Measurements from ENCODE around the gene PLEKHM1.

PLEKHM1 gene

GRCh38 chr17:45423304-45423974, 67.1 kb downstream of the PLEKHM1 start:
- Histone ChIP-seq H4K91ac (ENCODE audit: low read length) (no peak overlapping the region), H3K4me3 (ENCODE audit: insufficient read depth in 1 of 2, low read depth in 1 of 2, low read length in 2 of 2) (no peak overlapping the region)

DNA sequence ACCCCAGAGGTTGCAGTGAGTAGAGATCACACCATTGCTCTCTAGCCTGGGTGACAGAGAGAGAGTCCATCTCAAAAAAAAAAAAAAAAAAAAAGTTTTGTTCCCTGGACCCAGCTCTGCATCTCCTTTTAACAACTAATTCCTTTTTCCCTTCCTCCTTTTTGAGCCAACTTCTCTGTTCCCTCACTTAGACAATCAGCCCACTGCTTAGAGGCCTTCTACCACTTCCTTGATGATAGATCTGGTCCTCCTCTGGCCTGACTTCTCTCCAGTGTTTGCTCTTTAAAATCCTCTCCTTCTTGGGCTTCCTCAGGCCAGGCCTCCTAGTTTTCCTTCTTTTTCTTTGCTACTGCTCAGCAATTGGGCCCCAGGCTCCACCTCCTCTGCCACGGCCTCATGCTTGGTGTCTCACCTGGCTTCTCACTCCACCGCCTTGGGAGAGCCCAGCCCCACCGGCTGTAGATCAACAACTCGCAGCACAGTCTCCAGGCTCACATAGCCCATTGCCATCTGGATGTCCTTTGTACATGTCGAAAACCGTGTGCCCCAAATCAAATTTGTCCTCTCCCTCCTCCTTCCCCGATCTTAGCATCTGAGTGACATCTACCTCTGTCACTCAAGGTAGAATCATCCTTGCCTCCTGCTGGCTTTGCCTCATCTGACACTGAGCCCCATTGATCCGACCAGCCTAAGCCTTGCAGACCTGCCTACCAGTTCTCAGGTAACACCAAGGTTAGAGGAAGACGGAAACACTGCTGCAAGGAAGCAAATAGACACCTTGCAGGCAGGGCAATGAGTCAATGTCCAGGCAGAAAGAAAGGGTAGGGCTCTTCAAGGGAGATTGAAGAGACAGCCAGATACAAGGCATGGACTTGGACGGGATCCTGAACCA, 75.3 kb downstream of the PLEKHM1 start:
- H2AK5ac ChIP-seq (ENCODE audit: low read length, severe bottlenecking) = no peak overlapping the region
- H3K4ac ChIP-seq (ENCODE audit: low read depth in 1 of 2, low read length in 2 of 2) = no peak overlapping the region
- peaks cover 4% of the 10 kb centered on the region for H3K4me1 ChIP-seq (ENCODE audit: control insufficient read depth, insufficient read depth, low read depth, low read length)
- no peak overlapping the region for H2BK12ac ChIP-seq (ENCODE audit: low read length in 2 of 2)
- 79% methylated on average over 10 of the region's 10 CpGs for WGBS
- no peak overlapping the region for H3K23ac ChIP-seq (ENCODE audit: low read length in 2 of 2)
- H3K4me2 ChIP-seq (ENCODE audit: low read length, poor library complexity, severe bottlenecking) = no peak overlapping the region
- H4K8ac ChIP-seq (ENCODE audit: low read length) = no peak overlapping the region
- H3K9me3 ChIP-seq (ENCODE audit: control insufficient read depth, low read length) = no peaks in the 10 kb centered on the region
- no peak overlapping the region for H2BK15ac ChIP-seq (ENCODE audit: low read depth, poor library complexity, severe bottlenecking)
- H4K91ac ChIP-seq (ENCODE audit: low read length) = no peak overlapping the region
- no peaks in the 10 kb centered on the region for H3K27me3 ChIP-seq (ENCODE audit: control insufficient read depth in 1 of 2, insufficient read depth in 1 of 2, low read length in 2 of 2)
- no peak overlapping the region for H3K27ac ChIP-seq (ENCODE audit: low read length, poor library complexity, severe bottlenecking)
- no peak for DNase-seq
- no peak overlapping the region for H3K18ac ChIP-seq (ENCODE audit: low read depth in 1 of 2, low read length in 2 of 2)
- H2AFZ ChIP-seq (ENCODE audit: low read depth, low read length) = no peak overlapping the region
- no peak overlapping the region for H3K14ac ChIP-seq (ENCODE audit: low read length in 2 of 2)
- H3K9ac ChIP-seq (ENCODE audit: low read length) = no peak overlapping the region
- peaks cover 0 to 3% of the 10 kb centered on the region in 2 experiments for H3K36me3 ChIP-seq (ENCODE audit: control insufficient read depth in 1 of 2, insufficient read depth in 2 of 2, low read depth in 1 of 2, low read length in 2 of 2)
- H3K79me1 ChIP-seq (replicated peaks; ENCODE audit: low read length, poor library complexity, severe bottlenecking) = peaks cover 2% of the 10 kb centered on the region
- H2BK5ac ChIP-seq (ENCODE audit: low read depth, low read length, poor library complexity, severe bottlenecking) = no peak overlapping the region
- H3K4me3 ChIP-seq (ENCODE audit: insufficient read depth in 1 of 2, low read depth in 1 of 2, low read length in 2 of 2) = no peak overlapping the region
- no peak overlapping the region for H2BK120ac ChIP-seq (ENCODE audit: low read depth, low read length)

More at GRCh38 chr17:45423304-45423974, 67.1 kb downstream of the PLEKHM1 start:
- Histone ChIP-seq H3K27ac (ENCODE audit: low read length, poor library complexity, severe bottlenecking) (no peak overlapping the region), H3K23ac (ENCODE audit: low read length in 2 of 2) (no peak overlapping the region), H2BK120ac (ENCODE audit: low read depth, low read length) (no peak overlapping the region), H2AK5ac (ENCODE audit: low read length, severe bottlenecking) (no peak overlapping the region), H3K4me2 (ENCODE audit: low read length, poor library complexity, severe bottlenecking) (no peak overlapping the region), H2BK12ac (ENCODE audit: low read length in 2 of 2) (no peak overlapping the region), H3K18ac (ENCODE audit: low read depth in 1 of 2, low read length in 2 of 2) (no peak overlapping the region), H4K8ac (ENCODE audit: low read length) (no peak overlapping the region), H3K79me1 (replicated peaks; ENCODE audit: low read length, poor library complexity, severe bottlenecking) (peaks cover 2% of the 10 kb centered on the region), H2BK15ac (ENCODE audit: low read depth, poor library complexity, severe bottlenecking) (no peak overlapping the region), H2AFZ (ENCODE audit: low read depth, low read length) (no peak overlapping the region), H3K36me3 (ENCODE audit: control insufficient read depth in 1 of 2, insufficient read depth in 2 of 2, low read depth in 1 of 2, low read length in 2 of 2) (no peaks in the 10 kb centered on the region), H3K4me1 (ENCODE audit: control insufficient read depth, insufficient read depth, low read depth, low read length) (peaks cover 17% of the 10 kb centered on the region), H3K14ac (ENCODE audit: low read length in 2 of 2) (no peak overlapping the region), H3K9ac (ENCODE audit: low read length) (no peak overlapping the region), H3K27me3 (ENCODE audit: control insufficient read depth in 1 of 2, insufficient read depth in 1 of 2, low read length in 2 of 2) (peaks cover 2 to 4% of the 10 kb centered on the region in 2 experiments), H3K4ac (ENCODE audit: low read depth in 1 of 2, low read length in 2 of 2) (no peak overlapping the region), H3K9me3 (ENCODE audit: control insufficient read depth, low read length) (no peaks in the 10 kb centered on the region), H2BK5ac (ENCODE audit: low read depth, low read length, poor library complexity, severe bottlenecking) (no peak overlapping the region)
- 88% methylated on average over 7 of the region's 8 CpGs for WGBS
- no peak for DNase-seq

DNA sequence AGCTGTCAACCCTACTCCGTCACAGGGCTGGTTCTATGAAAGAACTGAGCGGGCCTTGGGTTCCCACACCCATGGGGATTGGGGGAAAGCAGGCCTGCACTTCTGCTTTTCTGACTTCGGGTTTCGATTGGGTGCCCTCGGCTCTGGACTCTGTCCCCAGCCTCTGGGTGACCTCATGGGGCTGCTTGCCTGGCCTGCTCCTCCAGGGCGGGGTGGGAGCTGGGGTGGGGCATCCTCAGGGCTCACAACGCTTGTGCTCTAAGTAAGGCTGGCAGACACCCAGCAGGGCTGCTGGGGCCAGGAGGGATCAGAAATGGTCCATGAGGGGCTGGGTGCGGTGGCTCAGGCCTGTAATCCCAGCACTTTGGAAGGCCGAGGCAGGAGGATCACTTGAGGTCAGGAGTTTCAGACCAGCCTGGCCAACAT, 77.0 kb downstream of the PLEKHM1 start:
- no peak overlapping the region for H2BK5ac ChIP-seq (ENCODE audit: low read depth, low read length, poor library complexity, severe bottlenecking)
- no peak overlapping the region for H4K8ac ChIP-seq (ENCODE audit: low read length)
- no peak for DNase-seq
- no peak overlapping the region for H3K23ac ChIP-seq (ENCODE audit: low read length in 2 of 2)
- H2AK5ac ChIP-seq (ENCODE audit: low read length, severe bottlenecking) = no peak overlapping the region
- H3K27me3 ChIP-seq (ENCODE audit: control insufficient read depth in 1 of 2, insufficient read depth in 1 of 2, low read length in 2 of 2) = no peaks in the 10 kb centered on the region
- no peak overlapping the region for H4K91ac ChIP-seq (ENCODE audit: low read length)
- H2AFZ ChIP-seq (ENCODE audit: low read depth, low read length) = no peak overlapping the region
- peaks cover 2% of the 10 kb centered on the region for H3K79me1 ChIP-seq (replicated peaks; ENCODE audit: low read length, poor library complexity, severe bottlenecking)
- H3K9me3 ChIP-seq (ENCODE audit: control insufficient read depth, low read length) = no peaks in the 10 kb centered on the region
- no peak overlapping the region for H3K14ac ChIP-seq (ENCODE audit: low read length in 2 of 2)
- peaks cover 12% of the 10 kb centered on the region for H3K4me1 ChIP-seq (ENCODE audit: control insufficient read depth, insufficient read depth, low read depth, low read length)
- H2BK12ac ChIP-seq (ENCODE audit: low read length in 2 of 2) = no peak overlapping the region
- H3K18ac ChIP-seq (ENCODE audit: low read depth in 1 of 2, low read length in 2 of 2) = no peak overlapping the region
- 85% methylated on average over 9 of the region's 9 CpGs for WGBS
- H3K27ac ChIP-seq (ENCODE audit: low read length, poor library complexity, severe bottlenecking) = no peak overlapping the region
- H3K4ac ChIP-seq (ENCODE audit: low read depth in 1 of 2, low read length in 2 of 2) = no peak overlapping the region
- H3K9ac ChIP-seq (ENCODE audit: low read length) = no peak overlapping the region
- no peak overlapping the region for H2BK120ac ChIP-seq (ENCODE audit: low read depth, low read length)
- no peak overlapping the region for H3K4me3 ChIP-seq (ENCODE audit: insufficient read depth in 1 of 2, low read depth in 1 of 2, low read length in 2 of 2)
- peaks cover 0 to 3% of the 10 kb centered on the region in 2 experiments for H3K36me3 ChIP-seq (ENCODE audit: control insufficient read depth in 1 of 2, insufficient read depth in 2 of 2, low read depth in 1 of 2, low read length in 2 of 2)
- no peak overlapping the region for H2BK15ac ChIP-seq (ENCODE audit: low read depth, poor library complexity, severe bottlenecking)
- H3K4me2 ChIP-seq (ENCODE audit: low read length, poor library complexity, severe bottlenecking) = no peak overlapping the region

Measured in mesenchymal stem cell (in vitro differentiated cells and primary cell).